ENCODE measurements around the gene IGSF22.

DNA sequence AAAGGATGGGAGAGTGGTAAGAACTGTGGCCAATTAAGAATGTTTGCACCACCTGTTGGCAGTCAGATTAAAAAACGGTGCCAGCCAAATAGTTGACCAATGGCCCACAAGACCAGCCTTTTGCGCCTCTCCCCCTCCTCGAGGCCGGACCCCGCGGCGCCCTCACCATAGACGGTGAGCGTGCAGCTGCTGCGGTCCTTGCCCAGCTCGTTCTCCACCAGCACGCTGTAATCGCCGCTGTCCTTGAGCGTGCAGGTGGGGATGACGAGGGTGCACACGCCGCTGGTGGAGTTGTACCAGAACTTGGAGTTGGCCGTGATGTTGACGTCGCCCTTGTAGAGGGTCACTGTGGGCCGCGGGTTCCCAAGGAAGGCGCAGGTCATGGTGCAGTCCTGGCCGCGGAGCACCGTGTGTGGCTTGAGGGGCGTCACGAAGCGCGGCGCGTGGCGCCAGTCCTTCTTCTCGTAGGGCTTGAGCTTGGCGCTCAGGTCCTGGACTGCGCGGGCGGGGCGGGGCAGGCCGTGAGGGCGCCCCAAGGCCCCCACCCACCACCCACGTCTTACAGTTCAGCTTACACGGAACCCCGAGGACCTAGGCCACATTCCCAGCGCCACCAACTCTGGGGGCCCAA, 20.2 kb downstream of the IGSF22 start:
- TF ChIP-seq POLR2A (IDR thresholded peaks at IDR 0.05): no peak
- TF ChIP-seq CTCF (IDR thresholded peaks at IDR 0.05 in 4 of 5, conservative IDR thresholded peaks at IDR 0.05 in 1 of 5): no peak
